ENCODE measurements around the gene CTSE. TPM values are rescaled to one million over a fixed set of nuclear protein-coding genes. Genes with fewer than 3 reads are reported as not detected.
A peak's percentile ranks its signal among the peaks of the same experiment; 100 is the strongest.
"Not testable (repeated sequence)": the region's sequence is repeated elsewhere in the genome, so short reads cannot be mapped to it uniquely, and the experiment has no call there.

CTSE gene
- total RNA-seq, 4 donors from 2014 or later = not detected

DNA sequence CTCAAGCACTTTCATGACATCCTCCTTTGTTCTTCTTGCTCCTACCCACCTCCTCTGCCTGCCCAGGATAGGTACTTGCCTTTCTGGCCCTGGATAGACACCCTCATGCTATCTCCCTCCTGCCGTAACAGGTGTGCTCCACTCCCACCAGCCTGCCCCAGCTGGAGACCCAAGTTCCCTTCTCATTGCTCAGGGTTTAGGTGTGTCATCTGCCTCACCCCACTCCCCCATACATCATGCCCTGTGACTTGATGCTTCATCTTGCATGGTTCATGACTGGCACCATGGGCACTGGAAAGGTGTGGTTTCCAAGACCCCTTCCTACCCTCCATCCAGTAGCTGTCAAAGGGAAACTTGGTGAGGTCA, 35.2 kb upstream of the CTSE start:
- no peak overlapping the region for H3K4me3 ChIP-seq
- WGBS, 2 donors = 100% methylated on average over 1 of the region's 1 CpG

DNA sequence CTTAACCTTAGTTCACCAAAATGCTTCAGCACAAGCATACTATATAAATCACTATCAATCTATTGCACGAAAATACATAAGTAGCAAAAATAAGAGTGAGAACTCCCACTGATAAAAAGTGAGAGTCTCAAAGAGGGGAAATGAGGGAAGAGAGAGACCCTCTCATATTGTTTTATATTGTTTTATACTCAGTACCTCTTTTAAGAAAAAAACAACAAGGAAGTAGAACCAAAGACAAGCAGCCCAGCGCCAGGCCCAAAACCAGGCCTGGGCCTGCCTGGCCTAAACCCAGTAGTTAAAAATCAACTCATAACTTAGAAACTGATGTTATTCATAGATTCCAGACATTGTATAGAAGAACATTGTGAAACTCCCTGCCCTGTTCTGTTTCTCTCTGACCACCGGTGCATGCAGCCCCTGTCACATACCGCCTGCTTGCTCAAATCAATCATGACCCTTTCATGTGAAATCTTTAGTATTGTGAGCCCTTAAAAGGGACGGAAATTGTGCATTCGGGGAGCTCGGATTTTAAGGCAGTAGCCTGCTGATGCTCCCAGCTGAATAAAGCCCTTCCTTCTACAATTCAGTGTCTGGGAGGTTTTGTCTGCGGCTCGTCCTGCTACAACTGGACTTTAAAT, 34.7 kb upstream of the CTSE start:
- not testable (repeated sequence) for H3K4me3 ChIP-seq; H3K36me3 ChIP-seq; H3K4me1 ChIP-seq; DNase-seq (ENCODE audit: low spot score in 2 of 2); H3K27ac ChIP-seq; H3K9me3 ChIP-seq; H3K27me3 ChIP-seq
- WGBS, 2 donors = 88 to 91% methylated on average over 6 to 7 of the region's 9 CpGs

More for the DNA sequence above, 35.2 kb upstream of the CTSE start:
- DNase-seq (ENCODE audit: low spot score in 2 of 2) = no peak
- Histone ChIP-seq H3K27ac (no peak overlapping the region), H3K27me3 (no peaks in the 10 kb centered on the region), H3K9me3 (no peaks in the 10 kb centered on the region), H3K36me3 (no peaks in the 10 kb centered on the region), H3K4me1 (no peaks in the 10 kb centered on the region)
- TF ChIP-seq POLR2A (IDR thresholded peaks at IDR 0.05) (no peak), EP300 (IDR thresholded peaks at IDR 0.05) (no peak)
- TF ChIP-seq, protein P1, sequence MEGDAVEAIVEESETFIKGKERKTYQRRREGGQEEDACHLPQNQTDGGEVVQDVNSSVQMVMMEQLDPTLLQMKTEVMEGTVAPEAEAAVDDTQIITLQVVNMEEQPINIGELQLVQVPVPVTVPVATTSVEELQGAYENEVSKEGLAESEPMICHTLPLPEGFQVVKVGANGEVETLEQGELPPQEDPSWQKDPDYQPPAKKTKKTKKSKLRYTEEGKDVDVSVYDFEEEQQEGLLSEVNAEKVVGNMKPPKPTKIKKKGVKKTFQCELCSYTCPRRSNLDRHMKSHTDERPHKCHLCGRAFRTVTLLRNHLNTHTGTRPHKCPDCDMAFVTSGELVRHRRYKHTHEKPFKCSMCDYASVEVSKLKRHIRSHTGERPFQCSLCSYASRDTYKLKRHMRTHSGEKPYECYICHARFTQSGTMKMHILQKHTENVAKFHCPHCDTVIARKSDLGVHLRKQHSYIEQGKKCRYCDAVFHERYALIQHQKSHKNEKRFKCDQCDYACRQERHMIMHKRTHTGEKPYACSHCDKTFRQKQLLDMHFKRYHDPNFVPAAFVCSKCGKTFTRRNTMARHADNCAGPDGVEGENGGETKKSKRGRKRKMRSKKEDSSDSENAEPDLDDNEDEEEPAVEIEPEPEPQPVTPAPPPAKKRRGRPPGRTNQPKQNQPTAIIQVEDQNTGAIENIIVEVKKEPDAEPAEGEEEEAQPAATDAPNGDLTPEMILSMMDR (IDR thresholded peaks at IDR 0.05) = no peak

DNA sequence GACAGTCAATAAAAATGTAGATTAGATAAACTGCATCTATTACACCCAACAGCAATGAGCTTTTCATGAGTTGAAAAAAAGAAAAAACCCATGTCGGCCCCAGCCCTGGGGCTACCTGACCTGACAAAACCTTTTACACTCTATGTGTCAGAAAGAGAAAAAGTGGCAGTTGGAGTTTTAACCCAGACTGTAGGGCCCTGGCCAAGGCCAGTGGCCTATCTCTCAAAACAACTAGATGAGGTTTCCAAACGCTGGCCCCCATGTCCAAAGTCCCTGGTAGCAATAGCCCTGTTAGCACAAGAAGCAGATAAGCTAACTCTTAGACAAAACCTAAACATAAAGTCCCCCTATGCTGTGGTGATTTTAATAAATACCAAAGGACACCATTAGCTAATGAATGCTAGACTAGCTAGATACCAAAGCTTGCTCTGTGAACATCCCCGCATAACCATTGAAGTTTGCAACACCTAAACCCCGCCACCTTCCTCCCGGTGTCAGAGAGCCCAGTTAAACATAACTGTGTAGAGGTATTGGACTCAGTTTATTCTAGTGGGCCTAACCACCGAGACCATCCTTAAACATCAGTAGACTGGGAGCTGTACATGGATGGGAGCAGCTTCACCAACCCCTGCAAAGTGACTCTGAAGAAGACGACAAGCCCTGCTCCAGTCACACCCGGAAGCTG, 32.1 kb upstream of the CTSE start:
- not testable (repeated sequence) for H3K9me3 ChIP-seq; H3K27ac ChIP-seq; H3K4me3 ChIP-seq; H3K27me3 ChIP-seq; H3K36me3 ChIP-seq; DNase-seq (ENCODE audit: low spot score in 2 of 2); H3K4me1 ChIP-seq
- 86 to 88% methylated on average over 8 of the region's 8 CpGs for WGBS, 2 donors

DNA sequence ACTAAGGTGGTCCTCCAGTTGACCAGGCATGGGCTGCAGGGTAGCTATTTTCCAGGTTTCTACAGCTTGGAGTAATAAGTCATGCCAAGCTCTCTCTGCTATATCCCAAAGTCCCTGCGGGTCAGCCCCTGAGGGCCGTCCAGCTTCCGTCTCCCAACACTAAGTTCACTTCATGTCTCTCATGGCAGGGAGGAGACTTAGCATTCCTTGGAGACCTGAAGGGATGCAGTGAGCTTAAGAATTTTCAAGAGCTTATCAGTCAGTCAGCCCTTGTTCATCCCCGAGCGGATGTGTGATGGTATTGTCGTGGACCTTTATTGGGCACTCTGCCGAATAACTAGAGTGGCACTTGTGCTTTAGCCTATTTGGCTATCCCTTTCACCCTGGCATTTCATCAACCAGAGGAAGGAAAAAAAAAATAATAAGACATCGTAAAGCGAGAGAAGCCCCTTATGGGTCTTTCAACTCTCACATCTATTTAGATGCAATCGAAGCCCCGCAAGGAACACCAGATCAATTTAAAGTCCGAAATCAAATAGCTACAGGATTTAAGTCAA, 31.5 kb upstream of the CTSE start:
- H3K9me3 ChIP-seq; H3K27ac ChIP-seq; DNase-seq (ENCODE audit: low spot score in 2 of 2); H3K36me3 ChIP-seq; H3K4me3 ChIP-seq; H3K27me3 ChIP-seq; H3K4me1 ChIP-seq: not testable (repeated sequence)
- 92 to 93% methylated on average over 12 of the region's 12 CpGs for WGBS, 2 donors

DNA sequence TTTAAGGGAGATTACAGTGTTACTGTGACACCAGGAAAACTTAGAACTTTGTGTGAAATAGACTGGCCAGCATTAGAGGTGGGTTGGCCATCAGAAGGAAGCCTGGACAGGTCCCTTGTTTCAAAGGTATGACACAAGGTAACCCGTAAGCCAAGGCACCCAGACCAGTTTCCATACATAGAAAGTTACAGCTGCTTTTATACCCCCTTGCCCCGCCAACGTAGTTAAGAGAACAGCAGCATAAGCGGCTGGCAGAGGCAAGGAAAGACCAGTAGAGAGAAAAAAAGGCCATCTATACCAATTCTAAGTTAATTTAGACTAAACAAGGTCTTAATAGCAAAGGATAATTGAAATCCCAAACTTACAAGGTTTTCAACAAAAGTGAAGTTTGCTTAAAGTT, 29.9 kb upstream of the CTSE start:
- not testable (repeated sequence) for H3K27me3 ChIP-seq; H3K36me3 ChIP-seq; H3K4me1 ChIP-seq; H3K9me3 ChIP-seq; H3K4me3 ChIP-seq; DNase-seq (ENCODE audit: low spot score in 2 of 2)
- peak overlapping the region in 1 of 4 donors; percentile 34 for H3K27ac ChIP-seq
- 96% methylated on average over 4 of the region's 4 CpGs for WGBS, 2 donors

DNA sequence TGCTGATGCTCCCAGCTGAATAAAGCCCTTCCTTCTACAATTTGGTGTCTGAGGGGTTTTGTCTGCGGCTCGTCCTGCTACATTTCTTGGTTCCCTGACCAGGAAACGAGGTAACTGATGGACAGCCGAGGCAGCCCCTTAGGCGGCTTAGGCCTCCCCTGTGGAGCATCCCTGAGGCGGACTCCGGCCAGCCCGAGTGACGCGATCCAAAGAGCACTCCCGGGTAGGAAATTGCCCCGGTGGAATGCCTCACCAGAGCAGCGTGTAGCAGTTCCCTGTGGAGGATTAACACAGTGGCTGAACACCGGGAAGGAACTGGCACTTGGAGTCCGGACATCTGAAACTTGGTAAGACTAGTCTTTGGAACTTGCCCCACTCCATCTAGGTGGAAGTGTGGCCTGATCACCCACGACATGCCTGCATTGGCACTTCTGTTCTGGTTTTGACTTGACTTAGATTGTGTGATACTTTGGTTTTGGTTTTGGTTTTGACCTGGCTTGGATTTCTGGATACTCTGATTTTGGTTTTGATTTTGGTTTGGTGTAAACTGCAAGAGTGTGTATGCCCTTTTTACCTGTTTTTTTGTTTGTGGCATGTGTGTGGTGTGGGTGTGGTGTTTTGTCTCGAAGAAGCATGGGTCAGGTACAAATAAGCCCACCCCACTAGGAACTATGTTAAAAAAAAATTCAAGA, 29.4 kb upstream of the CTSE start, which contains the start of gene RHEX:
TSS of gene RHEX (plus strand) at position 255 of the 692 bp plus-strand sequence. CDS start 44,656 bp downstream, outside the sequence.
- not testable (repeated sequence) for H3K9me3 ChIP-seq; H3K27me3 ChIP-seq; H3K4me3 ChIP-seq; H3K4me1 ChIP-seq; DNase-seq (ENCODE audit: low spot score in 2 of 2); H3K36me3 ChIP-seq
- peak within 1 kb of the TSS in 1 of 4 donors; percentile 34 for H3K27ac ChIP-seq
- 86 to 91% methylated on average over 13 to 17 of the region's 17 CpGs for WGBS, 2 donors

- not testable (repeated sequence) for H3K4me1 ChIP-seq; H3K36me3 ChIP-seq; DNase-seq (ENCODE audit: low spot score in 2 of 2); H3K27me3 ChIP-seq; H3K4me3 ChIP-seq; H3K9me3 ChIP-seq
- WGBS, 2 donors = 83 to 93% methylated on average over 6 of the region's 8 CpGs
- peak overlapping the region in 1 of 4 donors; percentile 21 for H3K27ac ChIP-seq
Observed at GRCh38 chr1:206052231-206052865, 28.7 kb upstream of the CTSE start.

Data from tibial nerve (tissue), 4 donors.